SK-N-SH treated with all-trans-retinoic acid at 6 μM for 48 hours (cell line): Measurements from ENCODE around the gene MYOM3.

Source experiments
- ARNTL ChIP-seq: fragments of 450-650 bp; formaldehyde crosslinking; IDR thresholded peaks from 2 replicates; pipeline ENCODE4 v1.5.0; 2020; ENCODE audit warnings: low read depth, mild to moderate bottlenecking, moderate library complexity, borderline replicate concordance
- CSDC2 ChIP-seq: fragments of 250-450 bp; sonication (Bioruptor Pico); IDR thresholded peaks from 2 replicates; pipeline ENCODE4 v1.5.0; 2020; ENCODE audit warnings: mild to moderate bottlenecking, moderate library complexity
- ISL1 ChIP-seq: fragments of 250-450 bp; sonication (Bioruptor Pico); IDR thresholded peaks from 2 replicates; pipeline ENCODE4 v2.1.2; 2022; ENCODE audit warnings: mild to moderate bottlenecking, moderate library complexity
- OSR1 ChIP-seq: fragments of 250-450 bp; sonication (Bioruptor Pico); IDR thresholded peaks from 2 replicates; pipeline ENCODE4 v1.8.0; 2022; ENCODE audit warnings: moderate library complexity, mild to moderate bottlenecking, inconsistent platforms
- PPARA ChIP-seq: fragments of 250-450 bp; sonication (Bioruptor Pico); IDR thresholded peaks from 2 replicates; pipeline ENCODE4 v1.5.0; 2020; ENCODE audit warnings: mild to moderate bottlenecking, borderline replicate concordance
- RARB ChIP-seq: fragments of 250-450 bp; sonication (Bioruptor Pico); IDR thresholded peaks from 2 replicates; pipeline ENCODE4 v1.8.0; 2021; ENCODE audit warnings: mild to moderate bottlenecking, moderate library complexity
- TOX ChIP-seq: fragments of 250-450 bp; sonication (Bioruptor Pico); IDR thresholded peaks from 2 replicates; pipeline ENCODE4 v1.8.0; 2021; ENCODE audit warnings: mild to moderate bottlenecking, moderate library complexity, borderline replicate concordance
- ZC3H10 ChIP-seq: fragments of 250-450 bp; sonication (Bioruptor Pico); IDR thresholded peaks from 2 replicates; pipeline ENCODE4 v1.5.1; 2021; ENCODE audit warnings: mild to moderate bottlenecking, moderate library complexity
- ZFP3 ChIP-seq: fragments of 250-450 bp; sonication (Bioruptor Pico); IDR thresholded peaks from 2 replicates; pipeline ENCODE4 v1.5.0; 2020; ENCODE audit warnings: mild to moderate bottlenecking, moderate library complexity
- ZFP30 ChIP-seq: fragments of 450-650 bp; formaldehyde crosslinking; IDR thresholded peaks from 2 replicates; pipeline ENCODE4 v1.5.0; 2022; ENCODE audit warnings: mild to moderate bottlenecking, moderate library complexity
- ZNF8 ChIP-seq: fragments of 450-650 bp; formaldehyde crosslinking; IDR thresholded peaks from 2 replicates; pipeline ENCODE4 v1.5.0; 2020; ENCODE audit warnings: mild to moderate bottlenecking, moderate library complexity
- TF ChIP-seq, protein P1 (sequence below): fragments of 250-450 bp; sonication (Bioruptor Pico); IDR thresholded peaks from 2 replicates; pipeline ENCODE4 v1.5.0; 2020; ENCODE audit warnings: mild to moderate bottlenecking, moderate library complexity
- TF ChIP-seq, protein P2 (sequence below): fragments of 250-450 bp; sonication (Bioruptor Pico); IDR thresholded peaks from 2 replicates; pipeline ENCODE4 v1.5.1; 2020; ENCODE audit warnings: low read depth, mild to moderate bottlenecking, moderate library complexity

DNA sequence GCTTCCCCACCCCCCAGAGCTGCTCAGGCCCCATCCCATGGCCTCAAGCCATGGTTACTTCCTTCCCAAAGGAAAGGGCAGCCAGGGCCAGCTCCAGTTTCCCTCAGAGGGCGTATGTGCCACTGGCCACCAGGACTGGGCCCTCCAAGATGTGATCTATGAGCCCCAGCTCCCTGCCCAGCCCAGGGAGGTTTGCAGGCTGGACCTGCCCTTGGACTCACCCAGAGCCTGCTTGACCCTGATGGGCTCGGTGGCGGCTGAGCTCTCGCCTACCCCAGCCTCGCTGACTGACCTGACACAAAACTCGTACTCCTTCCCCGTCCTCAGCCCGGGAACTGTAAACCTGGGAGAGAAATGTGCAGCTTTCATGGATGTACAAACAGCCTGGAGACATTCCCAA is 29.6 kb downstream of the MYOM3 start:
- TF ChIP-seq ISL1 (CRISPR knock-in tag) (no peak), ZNF8 (CRISPR knock-in tag) (no peak), ZC3H10 (no peak), ZFP3 (no peak), PPARA (CRISPR knock-in tag) (no peak), CSDC2 (CRISPR knock-in tag) (no peak), ZFP30 (CRISPR knock-in tag) (no peak), RARB (CRISPR knock-in tag) (no peak), OSR1 (CRISPR knock-in tag) (no peak), TOX (no peak), ARNTL (no peak)
- TF ChIP-seq, protein P1, sequence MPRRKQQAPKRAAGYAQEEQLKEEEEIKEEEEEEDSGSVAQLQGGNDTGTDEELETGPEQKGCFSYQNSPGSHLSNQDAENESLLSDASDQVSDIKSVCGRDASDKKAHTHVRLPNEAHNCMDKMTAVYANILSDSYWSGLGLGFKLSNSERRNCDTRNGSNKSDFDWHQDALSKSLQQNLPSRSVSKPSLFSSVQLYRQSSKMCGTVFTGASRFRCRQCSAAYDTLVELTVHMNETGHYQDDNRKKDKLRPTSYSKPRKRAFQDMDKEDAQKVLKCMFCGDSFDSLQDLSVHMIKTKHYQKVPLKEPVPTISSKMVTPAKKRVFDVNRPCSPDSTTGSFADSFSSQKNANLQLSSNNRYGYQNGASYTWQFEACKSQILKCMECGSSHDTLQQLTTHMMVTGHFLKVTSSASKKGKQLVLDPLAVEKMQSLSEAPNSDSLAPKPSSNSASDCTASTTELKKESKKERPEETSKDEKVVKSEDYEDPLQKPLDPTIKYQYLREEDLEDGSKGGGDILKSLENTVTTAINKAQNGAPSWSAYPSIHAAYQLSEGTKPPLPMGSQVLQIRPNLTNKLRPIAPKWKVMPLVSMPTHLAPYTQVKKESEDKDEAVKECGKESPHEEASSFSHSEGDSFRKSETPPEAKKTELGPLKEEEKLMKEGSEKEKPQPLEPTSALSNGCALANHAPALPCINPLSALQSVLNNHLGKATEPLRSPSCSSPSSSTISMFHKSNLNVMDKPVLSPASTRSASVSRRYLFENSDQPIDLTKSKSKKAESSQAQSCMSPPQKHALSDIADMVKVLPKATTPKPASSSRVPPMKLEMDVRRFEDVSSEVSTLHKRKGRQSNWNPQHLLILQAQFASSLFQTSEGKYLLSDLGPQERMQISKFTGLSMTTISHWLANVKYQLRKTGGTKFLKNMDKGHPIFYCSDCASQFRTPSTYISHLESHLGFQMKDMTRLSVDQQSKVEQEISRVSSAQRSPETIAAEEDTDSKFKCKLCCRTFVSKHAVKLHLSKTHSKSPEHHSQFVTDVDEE (CRISPR knock-in tag), result no peak
- TF ChIP-seq, protein P2, sequence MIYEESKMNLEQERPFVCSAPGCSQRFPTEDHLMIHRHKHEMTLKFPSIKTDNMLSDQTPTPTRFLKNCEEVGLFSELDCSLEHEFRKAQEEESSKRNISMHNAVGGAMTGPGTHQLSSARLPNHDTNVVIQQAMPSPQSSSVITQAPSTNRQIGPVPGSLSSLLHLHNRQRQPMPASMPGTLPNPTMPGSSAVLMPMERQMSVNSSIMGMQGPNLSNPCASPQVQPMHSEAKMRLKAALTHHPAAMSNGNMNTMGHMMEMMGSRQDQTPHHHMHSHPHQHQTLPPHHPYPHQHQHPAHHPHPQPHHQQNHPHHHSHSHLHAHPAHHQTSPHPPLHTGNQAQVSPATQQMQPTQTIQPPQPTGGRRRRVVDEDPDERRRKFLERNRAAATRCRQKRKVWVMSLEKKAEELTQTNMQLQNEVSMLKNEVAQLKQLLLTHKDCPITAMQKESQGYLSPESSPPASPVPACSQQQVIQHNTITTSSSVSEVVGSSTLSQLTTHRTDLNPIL (CRISPR knock-in tag), result no peak
